GM19239 (cell line): ENCODE results near the gene ATP13A3.
A peak's percentile ranks its signal among the peaks of the same experiment; 100 is the strongest.

Source experiments
- DNase-seq: peaks from one replicate; pipeline ENCODE4 v3.0.0; 2011; ENCODE audit warnings: low spot score; ENCODE audit not compliant: insufficient read length
- FAIRE-seq: peaks from 2 replicates; lab custom pipeline; 2011; peaks lifted over from hg19 to GRCh38; lab: Jason Lieb, UNC

ATP13A3 gene

GRCh38 chr3:194449913-194450312 lies 36.9 kb downstream of the ATP13A3 start:
- FAIRE-seq = no peak
- DNase-seq = no peak

DNA sequence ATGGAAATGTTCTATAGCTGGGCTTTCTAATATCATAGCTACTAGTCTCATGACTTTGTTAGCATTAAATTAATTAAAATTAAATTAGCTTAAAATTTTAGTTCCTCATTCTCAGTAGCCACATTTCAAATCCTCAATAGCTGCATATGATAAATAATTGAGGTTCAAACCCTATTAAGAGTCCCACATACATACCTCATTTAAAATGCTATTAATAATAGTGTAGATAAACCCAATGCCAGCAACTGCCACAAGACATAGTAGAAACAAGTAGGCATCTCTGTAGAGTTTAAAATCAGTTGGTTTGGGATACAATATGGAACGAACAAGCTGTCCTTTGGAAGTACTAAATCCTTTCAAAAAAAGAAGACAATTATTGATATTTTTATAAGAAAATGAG lies 39.1 kb downstream of the ATP13A3 start:
- FAIRE-seq (no peak), DNase-seq (no peak)

DNA sequence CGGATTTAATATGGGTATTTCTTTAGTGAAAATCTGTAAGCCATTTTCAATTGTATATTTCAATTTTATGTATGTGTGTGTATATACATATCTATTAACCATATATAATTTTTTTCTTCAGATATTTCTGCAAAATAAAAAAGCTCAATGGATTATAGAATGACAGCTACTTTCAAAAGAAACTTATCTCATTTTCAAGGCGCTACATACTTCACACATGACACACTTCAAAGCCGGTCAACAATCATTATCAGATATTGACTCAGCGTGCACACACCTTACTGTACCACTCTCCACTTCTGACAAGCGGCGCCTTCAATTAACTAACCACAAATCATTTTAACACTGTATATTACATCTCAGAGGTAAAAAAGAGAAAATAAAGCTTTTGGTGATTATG lies 39.6 kb downstream of the ATP13A3 start:
- FAIRE-seq (no peak), DNase-seq (no peak)

- no peak for FAIRE-seq
- DNase-seq = no peak
Observed at GRCh38 chr3:194446754-194447153, 40.0 kb downstream of the ATP13A3 start.

DNA sequence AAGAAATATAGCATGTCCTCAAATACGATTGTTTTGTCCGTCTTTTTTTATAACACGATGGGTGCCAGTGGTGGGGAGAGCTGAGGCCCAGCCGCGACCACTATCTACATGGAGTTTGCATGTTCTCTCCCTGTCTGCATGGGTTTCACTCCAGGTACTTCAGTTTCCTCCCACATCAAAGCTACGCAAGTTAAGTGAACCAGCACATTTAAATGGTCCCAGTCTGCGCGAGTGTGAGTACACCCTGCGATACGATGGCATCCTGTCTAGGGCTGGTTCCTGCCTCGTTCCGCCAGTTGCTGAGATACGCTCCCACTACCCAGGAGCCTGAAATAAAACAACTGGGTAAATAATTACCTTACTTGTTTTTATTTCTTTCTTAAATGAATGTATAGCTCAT lies 40.6 kb downstream of the ATP13A3 start:
- FAIRE-seq (no peak), DNase-seq (no peak)

DNA sequence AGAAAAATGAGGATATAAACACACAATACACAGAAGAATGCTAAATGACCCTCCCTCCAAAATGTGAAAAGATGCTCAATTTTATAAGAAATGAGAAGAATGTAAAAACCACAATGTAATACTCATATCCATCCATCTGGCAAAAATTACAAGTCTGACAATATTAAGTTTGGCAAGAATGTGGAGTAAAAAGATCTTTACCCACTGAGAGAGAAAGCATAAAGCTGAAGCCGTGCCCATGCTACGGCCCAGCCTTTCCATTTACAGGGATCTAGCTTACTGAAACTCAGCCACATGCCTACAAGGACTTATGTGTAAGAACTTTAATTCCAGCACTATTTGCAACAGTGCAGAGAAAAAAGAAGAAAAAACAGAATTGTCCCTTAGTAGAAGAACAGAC lies 42.9 kb downstream of the ATP13A3 start:
- DNase-seq = no peak
- FAIRE-seq = no peak

- no peak for FAIRE-seq
- DNase-seq = no peak
Observed at GRCh38 chr3:194440756-194441155, 46.0 kb downstream of the ATP13A3 start.

DNA sequence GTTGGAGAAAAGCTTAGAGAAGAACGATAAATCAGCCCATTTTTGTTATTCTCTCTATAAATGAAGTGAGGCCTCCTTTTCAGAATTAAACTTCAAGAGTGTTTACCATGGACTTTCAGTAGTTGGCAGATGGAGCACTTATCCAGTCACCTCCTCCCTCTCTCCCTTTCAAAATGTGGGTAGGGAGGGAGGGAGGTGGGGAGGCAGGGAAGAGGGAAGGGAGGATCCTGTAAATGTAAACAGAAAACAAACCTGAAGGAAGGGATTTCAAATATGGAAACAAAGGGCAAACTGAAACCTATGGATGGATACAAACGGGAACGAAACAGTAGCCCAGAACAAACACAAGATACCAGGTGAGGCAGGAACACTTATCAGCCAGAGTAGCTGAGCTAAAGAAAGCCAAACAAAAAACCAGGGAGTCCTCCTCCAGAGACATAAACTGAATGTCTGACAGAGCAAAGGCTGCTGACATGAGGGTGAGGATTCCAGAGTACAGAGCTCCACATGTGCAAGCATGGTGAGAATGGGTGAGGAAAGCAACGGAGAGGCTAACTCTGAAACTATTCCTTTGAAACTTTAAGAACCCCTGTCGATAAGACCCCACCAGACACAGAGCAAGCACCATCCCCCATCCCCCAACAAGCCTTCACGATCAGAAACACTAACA lies 46.8 kb downstream of the ATP13A3 start:
- FAIRE-seq (no peak), DNase-seq (no peak)

- DNase-seq (no peak), FAIRE-seq (no peak)
Observed at GRCh38 chr3:194434503-194434902, 52.3 kb downstream of the ATP13A3 start.

DNA sequence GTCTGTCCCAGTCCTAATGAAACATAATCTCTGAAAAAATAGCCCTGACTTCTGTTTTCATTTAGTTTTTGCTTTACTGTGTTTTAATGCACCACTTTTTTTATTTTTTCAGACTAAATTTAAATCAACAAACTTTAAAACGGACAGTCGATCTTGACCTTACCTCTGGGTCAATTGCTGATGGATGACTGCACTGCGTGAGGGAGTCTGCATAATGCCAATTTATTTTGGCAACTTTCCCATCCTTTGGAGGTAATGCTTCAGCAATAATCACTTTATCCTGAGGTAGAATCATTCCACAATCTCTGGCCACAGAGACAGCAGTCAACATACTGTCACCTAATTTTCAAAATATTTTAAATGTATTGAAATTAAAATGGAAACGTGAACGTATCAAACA lies 55.2 kb downstream of the ATP13A3 start:
- DNase-seq = no peak
- no peak for FAIRE-seq

DNA sequence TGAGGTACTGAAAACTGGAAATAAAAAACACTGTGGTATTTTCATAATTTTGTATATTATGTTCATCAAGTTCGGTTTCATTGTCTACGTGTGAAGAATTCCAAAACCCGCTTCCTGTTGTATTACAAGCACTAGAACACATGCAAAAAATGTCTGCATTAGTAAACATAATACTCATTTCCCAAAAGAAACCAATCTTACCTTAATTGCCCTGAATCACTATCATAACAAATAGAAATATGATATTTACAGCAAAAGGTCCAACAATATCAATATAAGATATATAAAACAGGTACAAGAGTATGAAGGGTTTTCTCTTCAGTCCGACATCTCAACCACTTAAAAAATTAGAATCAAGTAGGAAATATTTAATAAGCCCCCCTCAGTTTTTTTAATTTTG lies 61.4 kb downstream of the ATP13A3 start:
- no peak for FAIRE-seq

GRCh38 chr3:194424953-194425352 lies 61.8 kb downstream of the ATP13A3 start:
- FAIRE-seq = no peak
- DNase-seq = no peak

More for the DNA sequence above, 61.4 kb downstream of the ATP13A3 start:
- no peak for DNase-seq

GRCh38 chr3:194424373-194424772 lies 62.4 kb downstream of the ATP13A3 start:
- FAIRE-seq = no peak
- no peak for DNase-seq

DNA sequence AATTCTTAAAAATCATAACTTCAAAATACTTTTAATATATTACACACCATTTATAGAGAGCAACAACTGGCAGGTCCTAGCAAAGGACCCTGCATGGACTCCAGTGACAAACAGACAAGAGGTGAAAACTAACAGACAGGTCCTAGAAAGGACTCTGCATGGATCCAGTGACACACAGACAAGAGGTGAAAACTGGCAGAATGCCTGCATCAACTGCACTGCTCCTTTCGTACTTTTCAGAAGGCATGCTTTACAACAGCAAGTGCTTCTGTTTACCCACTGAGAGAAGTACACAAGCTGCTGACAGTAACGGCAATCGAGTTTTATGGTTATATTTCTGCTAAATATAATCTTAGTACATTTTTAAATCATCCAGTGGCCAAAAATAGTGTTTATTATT lies 63.5 kb downstream of the ATP13A3 start:
- no peak for DNase-seq
- FAIRE-seq = no peak

DNA sequence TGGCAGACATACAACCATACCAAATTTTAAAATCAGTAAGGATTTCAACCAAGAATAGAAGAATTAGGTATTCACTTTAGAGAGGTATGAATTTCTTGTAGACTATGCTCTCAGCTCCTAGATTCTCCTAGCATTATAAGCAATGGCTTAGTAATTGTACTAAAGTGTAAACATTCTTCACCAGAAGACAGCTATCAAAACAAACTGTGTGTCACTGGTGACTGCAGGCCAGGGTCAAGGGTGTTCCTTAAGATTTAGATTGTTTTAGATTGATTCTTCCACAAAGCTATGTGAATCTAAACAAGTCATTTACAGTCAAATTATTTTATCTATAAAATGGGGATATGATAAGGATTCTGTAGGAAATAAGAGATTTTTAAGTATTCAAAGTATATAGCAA lies 64.6 kb downstream of the ATP13A3 start:
- FAIRE-seq (no peak), DNase-seq (no peak)

GRCh38 chr3:194418671-194419070 lies 68.1 kb downstream of the ATP13A3 start:
- FAIRE-seq = no peak
- no peak for DNase-seq

- no peak for DNase-seq
- FAIRE-seq = no peak
Observed at GRCh38 chr3:194407423-194407822, 79.4 kb downstream of the ATP13A3 start.

GRCh38 chr3:194405766-194406165 lies 81.0 kb downstream of the ATP13A3 start:
- DNase-seq = no peak
- no peak for FAIRE-seq

DNA sequence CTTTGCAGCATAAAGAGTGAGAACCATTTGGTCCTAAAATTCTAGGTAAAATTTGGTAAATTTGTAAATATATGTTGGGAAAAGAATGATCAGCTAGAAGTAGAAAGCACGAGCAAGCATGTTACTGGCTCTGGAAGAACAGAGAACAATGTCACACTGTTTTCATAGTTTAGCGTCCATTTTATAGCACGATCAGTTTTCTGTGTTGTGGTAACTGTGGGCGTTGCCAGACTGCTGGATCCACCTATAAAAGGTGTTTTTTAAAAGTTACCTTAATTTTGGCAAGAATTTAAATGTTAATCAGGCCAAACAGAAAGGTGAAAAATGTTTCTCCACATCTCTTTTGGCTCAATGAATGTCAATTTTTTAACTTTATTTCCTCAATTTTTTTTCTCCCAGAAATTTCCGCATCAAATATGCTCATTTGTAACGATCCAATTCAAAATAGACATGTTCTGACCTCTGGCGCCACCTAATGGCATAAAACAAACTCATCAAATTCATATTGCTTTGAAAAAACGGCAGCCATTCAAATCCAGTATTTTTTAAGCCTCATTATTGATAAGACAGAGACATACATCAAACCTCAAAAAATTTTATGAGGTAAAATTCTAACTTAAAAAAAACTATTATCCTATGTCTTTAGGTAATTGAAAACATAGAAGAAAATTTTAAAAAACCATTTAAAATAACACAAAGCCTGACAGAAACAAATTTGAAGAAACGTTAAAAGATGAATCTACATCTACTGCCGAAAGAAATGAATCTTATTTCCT lies 82.2 kb downstream of the ATP13A3 start:
- FAIRE-seq (peak; percentile 4), DNase-seq (no peak)

DNA sequence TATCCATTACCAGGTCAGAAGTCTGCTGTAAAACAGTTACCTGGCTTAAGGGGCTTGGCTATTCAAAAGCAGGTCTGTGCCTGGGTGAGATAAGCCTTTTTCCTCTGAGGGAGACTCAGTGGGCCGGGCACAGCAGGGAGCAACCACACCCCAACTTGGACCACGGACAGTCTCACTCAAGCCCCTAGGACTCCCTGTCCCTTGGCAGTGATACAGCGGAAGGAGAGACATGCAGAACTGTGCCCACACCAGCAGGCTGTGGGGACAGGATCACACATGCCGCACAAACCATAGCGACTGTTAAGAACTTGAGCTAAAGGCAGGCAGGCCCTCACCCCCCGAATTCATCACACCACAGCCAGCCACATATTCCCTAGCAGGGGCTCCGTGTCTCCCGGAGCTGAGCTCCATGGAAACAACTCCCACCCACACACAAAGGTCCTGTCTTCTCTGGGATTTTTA lies 84.9 kb downstream of the ATP13A3 start:
- DNase-seq = no peak
- FAIRE-seq = no peak

GRCh38 chr3:194401346-194401745 lies 85.5 kb downstream of the ATP13A3 start:
- no peak for FAIRE-seq
- no peak for DNase-seq
